GM18511 (cell line): Measurements from ENCODE around the gene TSPAN8.
"Not testable (repeated sequence)": the region's sequence is repeated elsewhere in the genome, so short reads cannot be mapped to it uniquely, and the experiment has no call there.

Experiments
- ATAC-seq: cut with Tn5 transposase; IDR thresholded peaks from one replicate; pipeline ENCODE4 v1.9.1; 2021; ENCODE audit warnings: mild to moderate bottlenecking, moderate library complexity; ENCODE audit not compliant: unreplicated experiment

The TSPAN8 gene

GRCh38 chr12:71129364-71129763, 28.4 kb downstream of the TSPAN8 start:
- no peak for ATAC-seq

DNA sequence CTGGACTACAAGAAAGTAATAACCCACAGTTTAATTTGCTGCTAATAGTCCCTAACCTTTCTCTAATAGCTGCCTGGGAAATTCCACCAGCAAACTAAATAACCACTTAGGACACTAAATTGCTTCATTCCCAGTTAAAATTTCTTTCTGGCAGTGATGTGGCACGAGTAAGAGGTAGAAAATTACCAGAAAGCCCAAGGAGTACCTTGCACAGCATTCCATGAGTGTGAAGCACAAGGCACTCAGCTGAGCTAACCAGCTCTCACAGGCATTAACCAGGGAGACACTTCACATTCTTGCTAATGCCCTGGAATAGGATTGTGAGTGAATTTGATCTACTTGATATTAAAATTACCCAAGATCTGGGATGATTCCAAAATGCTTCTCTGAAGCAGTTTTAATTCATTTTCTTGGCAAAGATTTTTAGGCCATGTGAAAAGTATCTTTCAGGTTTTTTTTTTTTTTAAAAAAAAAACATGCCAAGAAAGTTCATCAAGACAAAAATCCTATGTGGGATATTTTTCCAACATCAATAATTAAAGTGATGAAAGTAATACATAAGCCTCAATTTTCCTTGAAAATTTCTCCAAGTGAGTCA, 29.5 kb downstream of the TSPAN8 start:
- no peak for ATAC-seq

DNA sequence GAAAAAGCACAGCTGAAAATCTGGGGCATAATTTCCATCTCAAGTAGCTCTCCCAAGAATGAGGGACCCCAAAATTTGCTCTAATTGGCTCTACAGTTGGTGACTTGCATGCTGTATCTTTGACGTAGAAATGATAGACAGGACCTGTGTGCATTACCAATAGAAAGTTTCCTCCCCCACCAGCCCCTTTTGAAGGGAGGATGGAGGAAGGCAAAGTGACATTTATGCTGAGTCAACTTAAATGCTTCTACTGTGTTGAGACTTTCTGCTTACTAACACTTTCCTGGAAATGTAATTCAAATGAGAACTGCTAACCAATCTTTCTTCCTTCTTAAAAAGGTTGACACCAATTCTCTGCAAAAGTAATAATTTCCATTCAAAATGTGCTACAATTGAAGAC, 31.9 kb downstream of the TSPAN8 start:
- no peak for ATAC-seq

GRCh38 chr12:71125515-71125914, 32.3 kb downstream of the TSPAN8 start:
- no peak for ATAC-seq

DNA sequence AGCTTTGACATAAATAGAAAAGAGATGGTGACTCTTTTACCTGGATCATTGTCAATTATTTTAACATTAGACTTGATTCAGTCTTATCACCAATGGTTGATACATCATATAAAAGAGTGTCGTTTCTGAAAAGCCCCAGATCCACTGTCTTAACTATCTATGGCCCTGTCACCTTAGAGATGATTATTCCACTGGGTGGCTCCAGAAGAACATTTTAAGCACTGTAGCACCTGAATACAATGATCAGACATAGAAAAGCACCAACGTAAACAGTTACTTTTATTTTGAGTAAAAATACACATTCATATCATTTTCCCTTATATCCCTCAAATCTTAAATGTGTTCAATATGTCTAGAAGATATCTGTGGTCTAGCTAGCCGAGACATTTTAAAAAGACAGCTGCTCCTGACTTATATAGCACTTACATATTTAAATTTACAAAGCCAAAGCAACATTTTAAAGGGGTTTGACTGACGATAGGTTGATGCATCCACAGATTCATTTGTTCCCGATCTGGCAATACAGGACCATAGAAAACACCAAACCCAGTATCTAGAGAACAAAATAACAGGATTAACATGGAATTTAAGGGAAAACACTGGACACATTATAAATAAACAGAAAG, 32.9 kb downstream of the TSPAN8 start:
- ATAC-seq = no peak

DNA sequence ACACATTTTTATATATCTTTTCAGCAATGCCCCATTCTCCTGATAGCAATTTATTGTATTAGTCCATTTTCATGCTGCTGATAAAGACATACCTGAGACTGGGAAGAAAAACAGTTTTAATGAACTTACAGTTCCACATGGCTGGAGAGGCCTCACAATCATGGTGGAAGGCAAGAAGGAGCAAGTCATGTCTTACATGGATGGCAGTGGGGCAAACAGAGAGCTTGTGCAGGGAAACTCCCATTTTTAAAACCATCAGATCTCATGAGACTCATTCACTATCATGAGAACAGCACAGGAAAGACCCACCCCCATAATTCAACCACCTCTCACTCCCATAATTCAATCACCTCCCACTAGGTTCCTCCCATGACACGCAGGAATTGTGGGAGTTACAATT, 44.7 kb downstream of the TSPAN8 start:
- ATAC-seq = not testable (repeated sequence)

DNA sequence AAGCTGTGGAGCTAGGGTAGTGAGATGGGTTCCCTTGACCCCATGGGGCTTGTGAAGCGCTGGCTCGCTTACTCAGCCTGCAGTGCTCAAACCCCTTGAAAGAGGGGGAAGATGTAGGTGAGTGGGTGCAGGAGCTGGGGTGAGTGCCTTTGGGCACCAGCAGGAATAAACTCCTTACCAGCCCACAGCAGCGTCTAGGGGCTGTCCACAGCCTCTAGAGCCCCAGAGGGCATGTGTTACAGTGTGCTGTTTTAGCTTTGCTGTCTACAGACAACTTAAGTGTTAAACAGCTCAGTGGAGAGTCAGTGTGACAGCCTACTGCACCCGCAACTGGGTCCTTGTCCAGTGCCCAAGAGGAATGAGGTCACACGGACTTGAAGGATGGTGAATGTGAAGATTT, 48.0 kb downstream of the TSPAN8 start:
- no peak for ATAC-seq

- ATAC-seq = no peak
Measured at GRCh38 chr12:71108355-71108754, 49.4 kb downstream of the TSPAN8 start.

GRCh38 chr12:71107936-71108335, 49.9 kb downstream of the TSPAN8 start:
- no peak for ATAC-seq

DNA sequence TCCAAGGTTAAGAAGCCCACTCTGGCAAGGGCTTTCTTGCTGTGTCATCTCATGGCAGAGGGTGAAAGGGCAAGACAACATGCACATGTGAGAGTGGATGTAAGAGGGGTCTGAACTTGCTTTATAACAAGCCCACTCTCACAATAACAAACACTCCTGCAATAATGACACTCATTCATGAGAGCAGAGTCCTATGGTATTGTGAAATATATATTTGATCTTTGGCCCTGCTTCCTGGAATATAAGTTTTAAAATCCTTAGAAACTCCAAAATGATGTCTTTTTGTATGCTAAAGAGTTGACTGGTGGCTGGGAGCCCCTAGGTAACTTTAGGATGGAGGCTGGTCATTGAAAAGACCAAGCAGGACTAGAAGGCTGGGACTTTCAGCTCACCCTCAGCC, 51.8 kb downstream of the TSPAN8 start:
- ATAC-seq = no peak

GRCh38 chr12:71092290-71092689, 65.5 kb downstream of the TSPAN8 start:
- ATAC-seq = no peak

- no peak for ATAC-seq
Measured at GRCh38 chr12:71090971-71091370, 66.8 kb downstream of the TSPAN8 start.

DNA sequence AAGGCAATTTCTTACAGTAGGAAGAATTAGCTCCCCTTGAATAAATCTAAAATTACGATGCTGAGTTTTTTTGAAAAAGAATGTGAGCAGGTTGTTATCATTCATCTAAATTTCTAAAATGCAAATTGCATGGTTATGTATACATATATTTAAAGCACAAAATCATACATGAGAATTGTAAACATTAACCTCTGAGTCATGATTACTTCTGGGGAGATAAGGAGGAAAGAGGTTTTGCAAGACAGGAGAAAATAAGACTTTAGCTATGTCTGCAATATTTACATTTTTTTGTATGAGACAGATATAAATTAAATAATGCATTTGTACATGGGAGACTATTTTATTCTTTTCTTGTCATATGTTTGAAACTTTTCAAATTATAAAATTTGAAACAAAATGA, 72.2 kb downstream of the TSPAN8 start:
- ATAC-seq = no peak

- ATAC-seq = no peak
Measured at GRCh38 chr12:71075743-71076142, 82.1 kb downstream of the TSPAN8 start.
